ENCODE data around the gene DUOX2. TPM values are rescaled to one million over a fixed set of nuclear protein-coding genes. Genes with fewer than 3 reads are reported as not detected.

DUOX2 gene
- polyA plus RNA-seq, 1 donor from 2014 or later: not detected

- H3K9me2 ChIP-seq (ENCODE audit: insufficient read depth, low read length): no peaks in the 10 kb centered on the region
- no peak for TF ChIP-seq MXI1 (conservative IDR thresholded peaks at IDR 0.05; ENCODE audit: poor library complexity, severe bottlenecking)
- no peak for TF ChIP-seq SMC3 (conservative IDR thresholded peaks at IDR 0.05; ENCODE audit: poor library complexity)
- no peak for TF ChIP-seq RAD21 (conservative IDR thresholded peaks at IDR 0.05)
- TF ChIP-seq EZH2 (IDR thresholded peaks at IDR 0.05; ENCODE audit: borderline replicate concordance, insufficient read depth, low read length, poor library complexity, severe bottlenecking): no peak
- H3K79me2 ChIP-seq (replicated peaks; ENCODE audit: insufficient read depth, low read length): no peaks in the 10 kb centered on the region
- no peaks in the 10 kb centered on the region for H3K36me3 ChIP-seq (ENCODE audit: insufficient read depth, low read length)
- no peaks in the 10 kb centered on the region for H3F3A ChIP-seq (ENCODE audit: insufficient read depth, low read length, poor library complexity, severe bottlenecking)
- no peak overlapping the region for H2AFZ ChIP-seq (ENCODE audit: low read depth, low read length)
- H3K9me3 ChIP-seq (ENCODE audit: low read length): no peaks in the 10 kb centered on the region
- H3K27me3 ChIP-seq (ENCODE audit: insufficient read depth, low read depth, low read length): peaks cover 85% of the 10 kb centered on the region
- no peak overlapping the region for H3K4me3 ChIP-seq (ENCODE audit: low read length)
- no peaks in the 10 kb centered on the region for H4K20me1 ChIP-seq (ENCODE audit: insufficient read depth)
- no peak overlapping the region for H3K9ac ChIP-seq (ENCODE audit: low read length)
- no peak overlapping the region for H3K4me2 ChIP-seq (ENCODE audit: low read length)
- no peak overlapping the region for H3K27ac ChIP-seq (ENCODE audit: low read length)
Measured at GRCh38 chr15:45132844-45133560, 19.0 kb upstream of the DUOX2 start.

GRCh38 chr15:45131510-45131909, 17.5 kb upstream of the DUOX2 start:
- Histone ChIP-seq H3K79me2 (replicated peaks; ENCODE audit: insufficient read depth, low read length) (no peaks in the 10 kb centered on the region), H4K20me1 (ENCODE audit: insufficient read depth) (no peaks in the 10 kb centered on the region), H3K9me2 (ENCODE audit: insufficient read depth, low read length) (no peaks in the 10 kb centered on the region), H3K27ac (ENCODE audit: low read length) (no peak overlapping the region), H3K4me3 (ENCODE audit: low read length) (no peak overlapping the region), H3K9ac (ENCODE audit: low read length) (no peak overlapping the region), H3K9me3 (ENCODE audit: low read length) (no peaks in the 10 kb centered on the region), H3K4me2 (ENCODE audit: low read length) (no peak overlapping the region), H3K27me3 (ENCODE audit: insufficient read depth, low read depth, low read length) (peaks cover 95% of the 10 kb centered on the region), H3K36me3 (ENCODE audit: insufficient read depth, low read length) (no peaks in the 10 kb centered on the region), H3F3A (ENCODE audit: insufficient read depth, low read length, poor library complexity, severe bottlenecking) (no peaks in the 10 kb centered on the region), H2AFZ (ENCODE audit: low read depth, low read length) (no peak overlapping the region)
- TF ChIP-seq EP300 (conservative IDR thresholded peaks at IDR 0.05; ENCODE audit: poor library complexity, severe bottlenecking): no peak
- no peak for TF ChIP-seq CTCF (IDR thresholded peaks at IDR 0.05; ENCODE audit: poor library complexity, severe bottlenecking)
- TF ChIP-seq POLR2AphosphoS5 (IDR thresholded peaks at IDR 0.05): no peak
- no peak for TF ChIP-seq SMC3 (conservative IDR thresholded peaks at IDR 0.05; ENCODE audit: poor library complexity)
- TF ChIP-seq RAD21 (conservative IDR thresholded peaks at IDR 0.05): no peak
- TF ChIP-seq REST (IDR thresholded peaks at IDR 0.05; ENCODE audit: borderline replicate concordance): no peak
- no peak for TF ChIP-seq MXI1 (conservative IDR thresholded peaks at IDR 0.05; ENCODE audit: poor library complexity, severe bottlenecking)
- TF ChIP-seq EZH2 (IDR thresholded peaks at IDR 0.05; ENCODE audit: borderline replicate concordance, insufficient read depth, low read length, poor library complexity, severe bottlenecking): no peak
- TF ChIP-seq TAF1 (IDR thresholded peaks at IDR 0.05; ENCODE audit: low read depth): no peak
